Activated naive CD4-positive, alpha-beta T cell treated with anti-CD3 and anti-CD28 coated beads, Interleukin-2, amount 10 ng/mL, durations not matched to agents 5 hours and 36 hours (primary cell): ENCODE data around the gene NUP155. TPM values are rescaled to one million over a fixed set of nuclear protein-coding genes. Genes with fewer than 3 reads are reported as not detected.

Source experiments
- total RNA-seq, 2 experiments: library from RNA; stranded (reverse); gene quantifications; one replicate each; pipeline ENCODE4 v1.2.3, GENCODE V29; 2021

Gene NUP155
- 10 to 100 TPM; 36.9 to 38.5 TPM for total RNA-seq

DNA sequence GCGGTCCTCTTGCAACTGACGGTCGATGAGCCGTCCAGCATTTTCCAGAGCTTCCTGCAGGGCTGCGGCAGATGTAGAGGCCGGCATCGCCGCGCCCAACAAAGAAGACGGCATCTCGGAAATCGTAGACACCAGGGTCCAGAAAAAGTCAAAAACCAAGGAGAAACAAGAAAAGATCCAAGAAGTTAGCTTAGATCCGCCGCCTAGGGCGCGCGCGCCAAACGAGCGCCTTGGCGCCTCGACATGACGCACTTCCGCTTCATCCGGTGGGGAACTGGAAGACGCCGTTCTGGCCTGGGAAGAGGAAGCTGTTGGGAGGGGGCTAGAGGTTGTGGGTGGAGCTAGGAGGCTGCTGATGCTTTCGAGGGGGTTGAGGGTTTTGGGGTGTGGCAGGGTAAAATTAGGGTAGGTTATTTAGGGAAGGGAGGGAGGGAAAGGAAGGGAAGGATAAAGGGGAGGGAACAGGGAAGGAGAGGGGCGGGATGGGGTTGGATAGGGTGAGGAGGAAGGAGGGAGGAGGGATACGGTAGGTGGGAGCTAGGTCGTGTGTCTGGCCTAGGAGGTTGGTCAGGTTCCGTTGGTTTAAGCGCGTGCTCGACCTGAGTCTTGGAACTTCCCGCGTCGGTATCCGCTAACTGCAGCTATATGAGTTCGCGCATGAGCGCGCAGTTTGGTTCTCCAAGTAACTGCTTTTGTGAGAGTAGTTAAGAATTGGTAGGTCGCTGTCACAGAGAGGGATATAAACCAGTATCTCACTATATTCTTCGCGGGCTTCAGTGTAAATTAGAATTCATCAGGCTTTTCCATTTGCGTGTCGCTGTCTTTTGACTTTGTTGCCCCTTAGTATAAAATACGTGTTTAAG is at the start of gene NUP155:
Gene NUP155 (minus strand): TSS at position 243 of the 863 bp plus-strand sequence. CDS start 129 bp downstream, at position 114.

DNA sequence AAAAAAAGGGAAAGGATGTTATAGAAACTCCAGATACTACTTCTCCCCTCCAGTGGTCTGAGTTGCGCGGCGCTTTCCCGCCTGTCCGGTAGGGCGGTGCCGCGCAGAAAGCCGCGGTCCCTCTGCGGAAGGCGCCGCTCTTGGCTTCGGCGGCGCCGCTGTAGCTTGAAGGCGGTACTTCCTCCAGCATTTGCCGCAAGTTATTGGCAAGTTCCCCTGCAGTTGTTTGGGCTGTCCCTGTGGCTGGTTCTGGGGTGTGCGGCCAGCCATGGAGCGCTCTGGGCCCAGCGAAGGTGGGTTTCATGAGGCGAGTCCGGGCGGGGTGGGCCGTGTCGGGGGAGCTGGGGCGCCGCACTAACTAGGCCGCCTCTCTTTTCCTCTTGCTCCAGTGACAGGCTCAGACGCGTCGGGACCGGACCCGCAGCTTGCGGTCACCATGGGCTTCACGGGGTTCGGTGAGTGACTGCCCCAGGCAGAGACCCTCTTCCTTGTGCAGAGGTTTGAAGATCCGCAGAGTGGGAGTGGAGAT is 8.3 kb upstream of the NUP155 start, which contains the start of gene WDR70:
Gene WDR70 (plus strand): TSS at position 219 of the 529 bp plus-strand sequence. CDS start 50 bp downstream, at position 269.

DNA sequence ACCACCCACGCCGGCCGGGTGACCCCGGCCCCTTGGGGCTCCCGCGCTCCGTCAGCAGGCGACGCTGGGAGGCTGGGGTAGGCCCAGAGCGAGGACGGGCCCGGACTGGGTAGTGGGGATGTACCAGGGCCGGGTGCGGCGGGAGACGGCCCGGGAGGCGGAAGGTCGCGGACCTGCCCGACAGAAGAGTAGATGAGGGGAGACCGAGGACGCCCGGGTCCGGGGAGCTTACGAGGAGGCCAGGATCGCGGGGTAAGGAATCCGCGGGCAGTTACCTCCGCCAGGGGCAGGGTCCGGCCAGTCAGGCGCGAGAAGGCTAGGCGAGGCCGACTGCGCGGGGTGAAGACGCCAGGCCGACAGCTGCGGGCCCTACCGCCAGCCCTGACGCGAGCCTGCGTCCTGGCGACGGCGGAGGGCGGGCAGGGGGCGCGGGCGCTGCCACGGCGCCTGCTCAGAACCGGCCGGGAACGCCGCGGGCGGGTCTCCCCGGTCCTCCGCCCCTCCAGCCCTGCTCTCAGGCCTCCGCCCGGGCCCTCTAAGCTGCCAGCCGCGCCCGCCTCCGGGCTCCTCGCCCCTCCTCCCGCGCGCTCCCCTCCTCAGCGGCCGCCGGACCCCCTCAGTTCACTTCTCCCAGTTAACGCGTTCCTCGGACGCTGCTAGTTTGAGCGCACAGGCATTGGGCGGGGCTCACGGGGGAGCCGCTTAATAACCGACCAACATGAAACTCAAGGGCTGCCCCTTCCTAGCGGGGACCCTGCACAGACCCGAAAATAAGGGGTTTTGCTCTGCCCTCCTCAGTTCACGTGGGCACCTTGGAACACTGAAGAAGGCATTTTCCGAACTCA is 121.7 kb downstream of the NUP155 start, which contains the start of gene CPLANE1:
Gene CPLANE1 (minus strand): TSS at position 407 of the 845 bp plus-strand sequence. CDS start 1,678 bp downstream, outside the sequence.

Other genes with a start within 250 kb of the NUP155 start
- 1 to 10 TPM; 9.4 TPM for gene CPLANE1, start 121.7 kb downstream of the NUP155 start, total RNA-seq
- 10 to 100 TPM; 31.6 to 33.5 TPM for gene WDR70, start 8.2 kb upstream of the NUP155 start, total RNA-seq